Measurements from ENCODE around the gene BTG1.
"Not testable (repeated sequence)": the region's sequence is repeated elsewhere in the genome, so short reads cannot be mapped to it uniquely, and the experiment has no call there.

BTG1 gene

DNA sequence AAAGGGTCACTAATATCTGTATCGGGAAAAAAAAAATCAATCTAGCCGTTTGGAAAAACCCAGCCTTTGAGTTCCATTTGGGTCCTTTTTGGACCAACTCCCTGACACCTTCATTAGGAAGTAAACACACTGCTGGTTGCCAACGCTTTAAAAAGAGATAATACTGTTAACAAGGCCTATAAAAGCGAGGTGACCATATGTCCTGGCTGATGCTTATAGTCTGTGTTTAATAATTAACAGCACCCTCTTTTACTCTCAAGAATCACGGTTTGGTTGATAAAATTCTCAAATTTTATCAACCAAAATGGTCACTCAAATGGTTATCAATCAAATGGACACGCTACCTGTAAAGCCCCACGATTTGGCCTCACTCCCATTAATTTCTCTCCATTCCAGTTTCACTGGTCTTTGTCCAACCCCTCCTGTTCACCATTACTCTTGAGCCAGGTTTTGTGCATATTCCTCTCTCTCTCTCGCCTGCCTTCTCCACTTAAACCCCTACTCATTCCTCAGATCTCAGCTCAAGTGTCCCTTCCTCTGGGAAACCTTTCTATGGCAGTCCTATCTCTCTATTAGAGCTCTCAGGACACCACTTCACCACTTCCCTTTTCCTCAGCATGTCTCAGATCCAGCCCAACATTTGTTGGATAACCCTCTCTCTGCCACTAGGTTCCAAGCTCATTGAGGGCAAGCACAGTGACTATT is 9.5 kb downstream of the BTG1 start:
- peaks cover 82% of the 10 kb centered on the region for H3K4me1 Mint-ChIP-seq
- TF ChIP-seq CTCF (IDR thresholded peaks at IDR 0.05; ENCODE audit: unreplicated experiment in 3 of 3): no peak
- no peaks in the 10 kb centered on the region for H3K27me3 Mint-ChIP-seq (ENCODE audit: low read depth)
- H3K27ac Mint-ChIP-seq: peak overlapping the region in 2 of 3 experiments; percentile 26 to 30
- peak overlapping the region in 2 of 3 experiments; percentile 11 to 100 for H3K4me3 Mint-ChIP-seq
- no peaks in the 10 kb centered on the region for H3K9me3 Mint-ChIP-seq
- peaks cover 28% of the 10 kb centered on the region for H3K36me3 Mint-ChIP-seq (ENCODE audit: low read depth)

DNA sequence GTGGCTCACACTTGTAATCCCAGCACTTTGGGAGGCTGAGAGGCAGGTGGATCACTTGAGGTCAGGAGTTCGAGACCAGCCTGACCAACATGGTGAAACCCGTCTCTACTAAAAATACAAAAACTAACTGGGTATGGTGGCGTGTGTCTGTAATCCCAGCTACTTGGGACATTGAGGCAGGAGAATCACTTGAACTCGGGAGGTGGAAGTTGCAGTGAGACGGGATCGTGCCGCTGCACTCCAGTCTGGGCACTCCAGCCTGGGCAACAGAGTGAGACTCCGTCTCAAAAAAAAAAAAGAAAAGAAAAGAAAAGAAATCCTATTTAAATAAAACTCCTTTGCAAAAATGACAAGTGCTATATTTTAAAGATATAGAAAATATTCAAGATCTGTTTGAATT is 10.1 kb downstream of the BTG1 start:
- H3K27ac Mint-ChIP-seq; H3K4me3 Mint-ChIP-seq; H3K9me3 Mint-ChIP-seq; H3K27me3 Mint-ChIP-seq (ENCODE audit: low read depth): not testable (repeated sequence)
- peaks cover 25% of the 10 kb centered on the region for H3K36me3 Mint-ChIP-seq (ENCODE audit: low read depth)
- peaks cover 83% of the 10 kb centered on the region for H3K4me1 Mint-ChIP-seq

DNA sequence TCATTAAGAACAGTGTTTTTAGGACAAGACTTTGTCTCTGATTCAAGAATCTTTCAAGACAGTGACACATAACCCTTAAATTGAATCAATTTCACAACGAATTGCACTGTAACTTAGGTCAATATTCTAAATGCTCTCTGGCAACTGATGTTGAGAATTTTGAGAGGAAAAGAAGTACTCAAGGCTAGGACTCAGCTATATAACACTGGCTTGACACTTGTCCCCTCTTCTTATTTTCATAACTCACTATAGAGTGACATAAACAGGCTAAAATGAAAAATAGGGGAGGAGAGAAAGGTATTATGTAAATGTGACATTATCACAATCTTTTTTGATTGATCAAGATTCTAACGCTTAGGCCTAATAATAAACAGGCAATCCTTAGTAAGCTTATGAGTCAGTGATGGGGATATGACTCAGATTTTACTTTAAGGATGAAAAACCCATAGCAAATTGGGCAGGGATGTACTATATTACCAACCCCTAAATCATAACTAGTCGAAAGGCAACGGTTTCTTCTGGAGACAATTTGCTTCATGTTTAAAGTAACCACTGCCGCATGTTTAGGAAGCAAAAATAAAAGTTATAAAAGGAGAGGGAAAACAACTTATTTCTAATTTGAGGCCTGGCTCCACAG is 10.9 kb downstream of the BTG1 start:
- H3K36me3 Mint-ChIP-seq (ENCODE audit: low read depth): peaks cover 21% of the 10 kb centered on the region

GRCh38 chr12:92133795-92134637 is 11.6 kb downstream of the BTG1 start:
- no peak for TF ChIP-seq CTCF (IDR thresholded peaks at IDR 0.05; ENCODE audit: unreplicated experiment in 3 of 3)
- Mint-ChIP-seq H3K36me3 (ENCODE audit: low read depth) (peaks cover 24% of the 10 kb centered on the region), H3K27me3 (ENCODE audit: low read depth) (no peaks in the 10 kb centered on the region), H3K27ac (peak overlapping the region; percentile 34 to 56 (median 37)), H3K4me1 (peaks cover 72% of the 10 kb centered on the region), H3K9me3 (no peaks in the 10 kb centered on the region), H3K4me3 (peak overlapping the region in 1 of 3 experiments; percentile 21)

More for the DNA sequence above, 10.9 kb downstream of the BTG1 start:
- no peaks in the 10 kb centered on the region for H3K9me3 Mint-ChIP-seq
- H3K4me3 Mint-ChIP-seq: peak overlapping the region in 1 of 3 experiments; percentile 21
- TF ChIP-seq CTCF (IDR thresholded peaks at IDR 0.05; ENCODE audit: unreplicated experiment in 3 of 3): no peak
- H3K27ac Mint-ChIP-seq: peak overlapping the region; percentile 34 to 56 (median 37)
- peaks cover 77% of the 10 kb centered on the region for H3K4me1 Mint-ChIP-seq
- no peaks in the 10 kb centered on the region for H3K27me3 Mint-ChIP-seq (ENCODE audit: low read depth)

DNA sequence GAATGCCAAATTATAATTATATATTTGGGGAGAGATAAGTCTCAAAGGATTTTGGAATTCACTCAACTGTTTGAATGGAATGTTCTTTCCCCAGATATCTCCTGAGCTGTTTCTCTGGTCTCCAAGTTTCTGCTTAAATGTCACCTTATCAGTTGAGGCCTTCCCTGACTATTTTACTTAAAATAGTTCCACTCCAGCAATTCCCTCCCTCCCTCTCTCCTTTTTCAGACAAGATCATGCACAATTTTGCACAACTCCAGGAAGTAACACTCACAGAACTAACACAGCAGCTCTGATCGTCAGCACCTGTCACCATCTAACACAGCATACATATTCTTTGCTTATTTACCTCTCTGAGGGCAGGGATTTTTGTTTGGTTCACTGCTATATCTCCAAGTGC is 12.5 kb downstream of the BTG1 start:
- Mint-ChIP-seq H3K9me3 (no peaks in the 10 kb centered on the region), H3K27me3 (ENCODE audit: low read depth) (no peaks in the 10 kb centered on the region), H3K4me3 (peak overlapping the region in 2 of 3 experiments; percentile 29 to 55), H3K36me3 (ENCODE audit: low read depth) (peaks cover 26% of the 10 kb centered on the region), H3K27ac (peak overlapping the region; percentile 34 to 79 (median 57)), H3K4me1 (peaks cover 64% of the 10 kb centered on the region)
- no peak for TF ChIP-seq CTCF (IDR thresholded peaks at IDR 0.05; ENCODE audit: unreplicated experiment in 3 of 3)

DNA sequence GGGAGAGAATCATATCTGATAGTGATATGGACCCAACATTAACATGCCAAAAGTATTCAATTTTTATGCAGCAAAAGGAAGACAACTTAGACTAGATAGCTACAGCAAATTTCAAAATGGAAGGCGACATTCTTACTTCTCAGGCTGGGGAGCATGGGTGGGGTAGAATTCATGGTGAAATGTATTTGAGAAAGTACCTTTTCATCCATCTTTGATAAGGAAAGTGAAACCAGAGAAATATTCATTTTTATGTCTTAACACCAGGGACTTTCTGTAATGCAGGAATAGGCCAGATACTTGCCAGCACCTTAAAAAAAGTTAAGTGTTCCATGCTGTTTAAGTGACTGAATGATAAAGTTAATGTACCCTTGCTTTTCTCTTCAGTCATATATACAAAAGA is 13.4 kb downstream of the BTG1 start:
- peaks cover 28% of the 10 kb centered on the region for H3K36me3 Mint-ChIP-seq (ENCODE audit: low read depth)
- no peak overlapping the region for H3K4me3 Mint-ChIP-seq
- H3K4me1 Mint-ChIP-seq: peaks cover 55% of the 10 kb centered on the region
- H3K27ac Mint-ChIP-seq: peak overlapping the region in 2 of 3 experiments; percentile 7 to 19
- no peak for TF ChIP-seq CTCF (IDR thresholded peaks at IDR 0.05; ENCODE audit: unreplicated experiment in 3 of 3)
- no peaks in the 10 kb centered on the region for H3K27me3 Mint-ChIP-seq (ENCODE audit: low read depth)
- H3K9me3 Mint-ChIP-seq: no peaks in the 10 kb centered on the region
